Neuronal stem cell (in vitro differentiated cells): ENCODE results near the gene BRI3BP. TPM values are rescaled to one million over a fixed set of nuclear protein-coding genes. Genes with fewer than 3 reads are reported as not detected.

Experiments used
- small RNA-seq: library from polyadenylated mRNA; stranded (forward); fragments of <200 nt; extraction: miRNeasy Mini kit (QIAGEN cat#:217004); gene quantifications from one replicate; pipeline ENCODE3, GENCODE V24; 2013; ENCODE audit not compliant: insufficient read depth

The BRI3BP gene

Small RNAs within 50 kb of the gene (small RNA-seq; reads per million reads assigned to genes)
- not detected for gene AC122688.1
